Peyer's patch (tissue), 4 donors: ENCODE measurements around the gene NPM1. TPM values are rescaled to one million over a fixed set of nuclear protein-coding genes. Genes with fewer than 3 reads are reported as not detected.

Experiments used
- DNase-seq, 3 donors: peaks; one replicate each; pipeline ENCODE4 v3.0.0-alpha.2; 2017 to 2019
- H3K27ac ChIP-seq, 4 donors: fragments of 200-600 bp; sonication (generic); one replicate each; pipeline ENCODE4 v1.5.1; 2016 to 2019
- H3K27me3 ChIP-seq, 2 donors: fragments of 200-600 bp; sonication (generic); one replicate each; pipeline ENCODE4 v1.5.1; 2019
- H3K36me3 ChIP-seq, 3 donors: fragments of 200-600 bp; sonication (generic); one replicate each; pipeline ENCODE4 v1.5.1; 2016 to 2019
- H3K4me1 ChIP-seq, 4 donors: fragments of 200-600 bp; sonication (generic); one replicate each; pipeline ENCODE4 v1.5.1; 2016 to 2019
- H3K4me3 ChIP-seq, 4 donors: fragments of 200-600 bp; sonication (generic); 1 replicate in 3 of 4; 2 replicates in 1 of 4; pipeline ENCODE4 v1.5.1; 2016 to 2019; ENCODE audit warnings: mild to moderate bottlenecking in 1 of 4
- H3K9me3 ChIP-seq, 4 donors: fragments of 200-600 bp; sonication (generic); one replicate each; pipeline ENCODE4 v1.5.1; 2016 to 2019; ENCODE audit warnings: mild to moderate bottlenecking in 1 of 4
- CTCF ChIP-seq, 6 experiments: fragments of 450-650 bp in 4 of 6; fragments of 200-600 bp in 2 of 6; sonication (generic) in 1 of 6; IDR thresholded peaks; one replicate each; pipeline ENCODE4 v1.5.1; 2017 to 2019; ENCODE audit warnings: antibody characterized with exemption in 6 of 6, mild to moderate bottlenecking in 3 of 6, moderate library complexity in 1 of 6
- POLR2A ChIP-seq, 2 donors: fragments of 450-650 bp; IDR thresholded peaks; one replicate each; pipeline ENCODE4 v1.5.1; 2017; ENCODE audit warnings: antibody characterized with exemption in 2 of 2, mild to moderate bottlenecking in 2 of 2, moderate library complexity in 2 of 2
- total RNA-seq, 4 donors: library from RNA; depleted of rRNA; stranded (reverse); fragments of >200 nt; gene quantifications; one replicate each; pipeline ENCODE4 v1.1.0, GENCODE V29; 2016

NPM1 gene
- total RNA-seq, 4 donors from 2014 or later: 167 to 468 (median 197) TPM

- Histone ChIP-seq H3K9me3 (no peaks in the 10 kb centered on the region), H3K4me1 (no peaks in the 10 kb centered on the region), H3K36me3 (no peaks in the 10 kb centered on the region), H3K27ac (no peak overlapping the region), H3K4me3 (no peak overlapping the region), H3K27me3 (no peaks in the 10 kb centered on the region)
- TF ChIP-seq POLR2A (IDR thresholded peaks at IDR 0.05) (no peak), CTCF (IDR thresholded peaks at IDR 0.05) (no peak)
- DNase-seq: peak in 1 of 3 donors; percentile 13
Measured at GRCh38 chr5:171429543-171429910, 41.9 kb downstream of the NPM1 start.

GRCh38 chr5:171431251-171431777 is 43.7 kb downstream of the NPM1 start:
- TF ChIP-seq POLR2A (IDR thresholded peaks at IDR 0.05): no peak
- Histone ChIP-seq H3K9me3 (no peaks in the 10 kb centered on the region), H3K4me1 (no peaks in the 10 kb centered on the region), H3K4me3 (no peak overlapping the region), H3K36me3 (no peaks in the 10 kb centered on the region), H3K27ac (no peak overlapping the region), H3K27me3 (no peaks in the 10 kb centered on the region)
- no peak for DNase-seq

GRCh38 chr5:171432076-171432475 is 44.4 kb downstream of the NPM1 start:
- no peak overlapping the region for H3K4me3 ChIP-seq
- no peaks in the 10 kb centered on the region for H3K4me1 ChIP-seq
- no peak for DNase-seq
- no peak for TF ChIP-seq CTCF (IDR thresholded peaks at IDR 0.05)
- TF ChIP-seq POLR2A (IDR thresholded peaks at IDR 0.05): no peak
- H3K9me3 ChIP-seq: no peaks in the 10 kb centered on the region
- no peaks in the 10 kb centered on the region for H3K36me3 ChIP-seq
- no peaks in the 10 kb centered on the region for H3K27me3 ChIP-seq
- H3K27ac ChIP-seq: no peak overlapping the region

- Histone ChIP-seq H3K9me3 (no peaks in the 10 kb centered on the region), H3K27ac (no peak overlapping the region), H3K4me1 (no peaks in the 10 kb centered on the region), H3K27me3 (no peaks in the 10 kb centered on the region), H3K4me3 (no peak overlapping the region), H3K36me3 (no peaks in the 10 kb centered on the region)
- DNase-seq: no peak
- TF ChIP-seq CTCF (IDR thresholded peaks at IDR 0.05) (no peak), POLR2A (IDR thresholded peaks at IDR 0.05) (no peak)
Measured at GRCh38 chr5:171432583-171433351, 45.1 kb downstream of the NPM1 start.

GRCh38 chr5:171433352-171433698 is 45.7 kb downstream of the NPM1 start:
- peak in 1 of 3 donors; percentile 43 for DNase-seq
- H3K27ac ChIP-seq: no peak overlapping the region
- no peaks in the 10 kb centered on the region for H3K36me3 ChIP-seq
- H3K4me1 ChIP-seq: no peaks in the 10 kb centered on the region
- H3K4me3 ChIP-seq: no peak overlapping the region
- H3K9me3 ChIP-seq: no peaks in the 10 kb centered on the region
- no peak for TF ChIP-seq POLR2A (IDR thresholded peaks at IDR 0.05)
- TF ChIP-seq CTCF (IDR thresholded peaks at IDR 0.05): no peak
- H3K27me3 ChIP-seq: no peaks in the 10 kb centered on the region

GRCh38 chr5:171433982-171434676 is 46.5 kb downstream of the NPM1 start:
- TF ChIP-seq CTCF (IDR thresholded peaks at IDR 0.05): no peak
- TF ChIP-seq POLR2A (IDR thresholded peaks at IDR 0.05): no peak
- Histone ChIP-seq H3K9me3 (no peaks in the 10 kb centered on the region), H3K4me3 (no peak overlapping the region), H3K27me3 (no peaks in the 10 kb centered on the region), H3K27ac (no peak overlapping the region), H3K4me1 (no peaks in the 10 kb centered on the region), H3K36me3 (no peaks in the 10 kb centered on the region)
- DNase-seq: peak in 1 of 3 donors; percentile 27
